Kidney (tissue), 14 donors: ENCODE measurements around the gene VPS26C. TPM values are rescaled to one million over a fixed set of nuclear protein-coding genes. Genes with fewer than 3 reads are reported as not detected.

Experiments used
- DNase-seq, 5 donors: peaks; one replicate each; pipeline ENCODE4 v3.0.0-alpha.2; 2013 to 2020
- FAIRE-seq: peaks from 2 replicates; lab custom pipeline; 2012; peaks lifted over from hg19 to GRCh38; lab: Jason Lieb, UNC
- H3K27ac ChIP-seq, 2 donors: one replicate each; pipeline ENCODE4 v1.7.0; 2013; ENCODE audit warnings: low read depth in 2 of 2, low read length in 2 of 2, inconsistent platforms in 1 of 2
- H3K27me3 ChIP-seq: one replicate; pipeline ENCODE4 v1.7.1; 2013; ENCODE audit warnings: low read length, inconsistent platforms; ENCODE audit not compliant: control insufficient read depth, insufficient read depth
- H3K36me3 ChIP-seq, 3 donors: one replicate each; pipeline versions ENCODE4 v1.7.0 to v1.7.1; 2013; ENCODE audit warnings: low read length in 3 of 3, control low read depth in 1 of 3, inconsistent platforms in 1 of 3; ENCODE audit not compliant: insufficient read depth in 3 of 3, control insufficient read depth in 2 of 3
- H3K4me1 ChIP-seq, 3 donors: one replicate each; pipeline versions ENCODE4 v1.7.0 to v1.7.1; 2013; ENCODE audit warnings: low read length in 3 of 3, inconsistent platforms in 1 of 3, low read depth in 1 of 3; ENCODE audit not compliant: control insufficient read depth in 2 of 3, insufficient read depth in 2 of 3
- H3K4me3 ChIP-seq, 3 donors: one replicate each; pipeline versions ENCODE4 v1.7.0 to v1.8.1; 2013; ENCODE audit warnings: low read length in 3 of 3, control low read depth in 1 of 3, inconsistent platforms in 1 of 3
- H3K9ac ChIP-seq, 3 donors: one replicate each; pipeline versions ENCODE4 v1.7.0 to v1.7.1; 2013; ENCODE audit warnings: low read length in 3 of 3, control low read depth in 1 of 3, inconsistent platforms in 1 of 3
- H3K9me3 ChIP-seq, 3 donors: one replicate each; pipeline versions ENCODE4 v1.7.0 to v1.7.1; 2013; ENCODE audit warnings: low read length in 3 of 3, control low read depth in 1 of 3, inconsistent platforms in 1 of 3; ENCODE audit not compliant: control insufficient read depth in 2 of 3, insufficient read depth in 1 of 3
- CTCF ChIP-seq: IDR thresholded peaks from 3 replicates; pipeline ENCODE4 v1.5.1; 2012; ENCODE audit warnings: mild to moderate bottlenecking, moderate library complexity, borderline replicate concordance; ENCODE audit not compliant: insufficient read depth; ENCODE audit errors: extremely low read depth
- intact Hi-C: fragments of 100-400 bp; cut with DNase I; formaldehyde crosslinking; loops from one replicate; pipeline ENCODE4 v1.11.1; 2022
- polyA plus RNA-seq: library from polyadenylated mRNA; stranded (reverse); fragments of 350-450 nt; fragmentation: Illumina TruSeq; extraction: RNeasy Lipid Tissue Mini Kit (QIAGEN cat#74804); gene quantifications from one replicate; pipeline ENCODE4 v1.2.3, GENCODE V29; 2014; ENCODE audit warnings: low read depth, low replicate concordance; ENCODE audit not compliant: insufficient read depth
- total RNA-seq: library from RNA; stranded (reverse); fragmentation: NEBNext Ultra II Directional; extraction: Animal tissue kit (Norgen Biotek cat#: 25700); gene quantifications from one replicate; pipeline ENCODE4 v1.2.1, GENCODE V29; 2021
- donor health status: control.
- donor health status: control.
- donor health status: control.
- donor health status: control.
- donor health status: control.
- donor health status: DM: yes; HTN: yes; CAD: no.
- donor health status: Normal renal cell carcinoma (clear cell type).

Gene VPS26C
- total and polyA plus RNA-seq, 2 donors from 2014 or later: 30.0 to 51.8 TPM

- Histone ChIP-seq H3K27ac (no peak overlapping the region), H3K4me3 (no peak overlapping the region), H3K27me3 (no peaks in the 10 kb centered on the region), H3K4me1 (peaks cover 0 to 6% (median 0%) of the 10 kb centered on the region in 3 donors), H3K9ac (no peak overlapping the region), H3K9me3 (no peaks in the 10 kb centered on the region), H3K36me3 (peaks cover 0 to 16% (median 11%) of the 10 kb centered on the region in 3 donors)
- no peak for TF ChIP-seq CTCF
- intact Hi-C loops: no loop called here
- no peak for FAIRE-seq
- no peak for DNase-seq
These were observed 26.2 kb downstream of the VPS26C start for GRCh38 chr21:37240978-37241377.

- DNase-seq (peak in 1 of 5 donors; percentile 10), FAIRE-seq (no peak)
- Histone ChIP-seq H3K9ac (no peak overlapping the region), H3K36me3 (peaks cover 0 to 23% (median 15%) of the 10 kb centered on the region in 3 donors), H3K9me3 (no peaks in the 10 kb centered on the region), H3K4me3 (no peak overlapping the region), H3K27me3 (no peaks in the 10 kb centered on the region), H3K27ac (no peak overlapping the region), H3K4me1 (no peaks in the 10 kb centered on the region)
- no peak for TF ChIP-seq CTCF
- intact Hi-C loops: no loop called here
These were observed 29.4 kb downstream of the VPS26C start for GRCh38 chr21:37237764-37238163.

GRCh38 chr21:37237346-37237745, 29.8 kb downstream of the VPS26C start:
- Histone ChIP-seq H3K27ac (no peak overlapping the region), H3K9ac (no peak overlapping the region), H3K4me3 (no peak overlapping the region), H3K9me3 (no peaks in the 10 kb centered on the region), H3K36me3 (peaks cover 0 to 25% (median 17%) of the 10 kb centered on the region in 3 donors), H3K27me3 (no peaks in the 10 kb centered on the region), H3K4me1 (no peaks in the 10 kb centered on the region)
- DNase-seq (no peak), FAIRE-seq (no peak)
- intact Hi-C loops: no loop called here
- no peak for TF ChIP-seq CTCF
